Muscle of back (tissue), 11 donors: Measurements from ENCODE around the gene ZDHHC3. TPM values are rescaled to one million over a fixed set of nuclear protein-coding genes. Genes with fewer than 3 reads are reported as not detected.
"Not testable (repeated sequence)": the region's sequence is repeated elsewhere in the genome, so short reads cannot be mapped to it uniquely, and the experiment has no call there.

Source experiments
- DNase-seq, 3 donors: peaks; one replicate each; pipeline versions ENCODE4 v3.0.0 to v3.0.0-alpha.2; 2013
- polyA plus RNA-seq, 10 donors: library from polyadenylated mRNA; unstranded; fragments of 120-200 nt; gene quantifications; one replicate each; pipeline ENCODE4 v1.2.1, GENCODE V29; 2013; ENCODE audit not compliant: insufficient read length in 10 of 10

The ZDHHC3 gene
- polyA plus RNA-seq, 10 donors = 38.2 to 52.7 (median 44.4) TPM

DNA sequence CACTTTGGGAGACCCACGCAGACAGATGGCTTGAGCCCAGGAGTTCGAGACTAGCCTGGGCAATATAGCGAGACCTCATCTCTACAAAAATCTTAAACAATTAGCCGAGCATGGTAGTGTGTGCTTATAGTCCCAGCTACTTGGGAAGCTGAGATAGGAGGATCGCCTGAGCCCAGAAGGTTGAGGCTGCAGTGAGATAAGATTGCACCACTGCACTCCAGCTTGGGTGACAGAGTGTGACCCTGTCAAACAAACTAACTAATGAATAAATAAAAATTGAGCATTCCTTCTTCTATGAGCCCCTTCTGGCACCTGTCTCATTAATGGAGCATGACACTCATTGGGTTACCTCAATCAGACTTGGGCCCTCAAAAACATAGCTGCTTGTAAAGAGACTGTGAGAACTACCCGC, 7.5 kb downstream of the ZDHHC3 start:
- no peak for DNase-seq

DNA sequence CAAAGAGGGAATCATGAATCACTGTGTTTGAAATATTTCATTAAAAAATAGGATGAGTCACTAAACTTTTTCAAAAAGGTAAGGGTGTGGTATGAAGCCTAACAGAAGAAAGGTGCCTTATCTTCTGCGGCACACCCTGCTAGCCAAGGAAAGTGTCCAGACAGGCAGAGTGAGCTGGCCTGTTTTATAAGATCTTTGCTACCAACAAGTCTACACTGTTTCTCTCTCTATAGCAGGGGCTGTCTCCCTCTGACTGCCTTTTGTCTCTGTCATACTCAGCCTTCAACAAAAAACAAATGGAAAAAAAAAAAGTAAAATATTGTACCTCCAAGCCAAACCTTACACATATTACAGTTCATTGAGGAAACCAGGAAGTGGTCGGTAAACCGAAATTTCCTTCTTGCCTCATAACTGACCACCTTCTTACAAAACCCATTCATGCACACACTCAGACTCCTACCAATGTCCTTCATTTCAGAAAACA, 9.1 kb downstream of the ZDHHC3 start:
- DNase-seq = no peak

DNA sequence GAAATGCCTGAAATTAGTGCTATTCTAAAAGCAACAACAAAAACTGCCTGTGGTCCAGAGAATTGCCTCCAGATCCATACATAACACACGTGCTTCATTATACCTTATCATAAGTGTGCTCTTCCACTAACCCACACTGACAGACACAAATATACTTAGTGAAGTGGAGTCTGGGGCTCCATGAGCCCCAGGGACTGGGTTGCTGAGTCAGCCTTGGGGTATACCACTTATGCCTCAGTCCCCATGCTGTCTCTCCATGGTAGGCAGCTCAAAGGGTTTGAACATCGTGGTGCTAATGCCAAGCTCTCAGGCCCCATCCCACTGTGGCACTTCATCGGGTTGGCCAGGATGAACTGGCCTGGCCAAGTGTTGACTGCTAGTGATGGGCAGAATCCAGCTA, 10.8 kb downstream of the ZDHHC3 start:
- DNase-seq = no peak

DNA sequence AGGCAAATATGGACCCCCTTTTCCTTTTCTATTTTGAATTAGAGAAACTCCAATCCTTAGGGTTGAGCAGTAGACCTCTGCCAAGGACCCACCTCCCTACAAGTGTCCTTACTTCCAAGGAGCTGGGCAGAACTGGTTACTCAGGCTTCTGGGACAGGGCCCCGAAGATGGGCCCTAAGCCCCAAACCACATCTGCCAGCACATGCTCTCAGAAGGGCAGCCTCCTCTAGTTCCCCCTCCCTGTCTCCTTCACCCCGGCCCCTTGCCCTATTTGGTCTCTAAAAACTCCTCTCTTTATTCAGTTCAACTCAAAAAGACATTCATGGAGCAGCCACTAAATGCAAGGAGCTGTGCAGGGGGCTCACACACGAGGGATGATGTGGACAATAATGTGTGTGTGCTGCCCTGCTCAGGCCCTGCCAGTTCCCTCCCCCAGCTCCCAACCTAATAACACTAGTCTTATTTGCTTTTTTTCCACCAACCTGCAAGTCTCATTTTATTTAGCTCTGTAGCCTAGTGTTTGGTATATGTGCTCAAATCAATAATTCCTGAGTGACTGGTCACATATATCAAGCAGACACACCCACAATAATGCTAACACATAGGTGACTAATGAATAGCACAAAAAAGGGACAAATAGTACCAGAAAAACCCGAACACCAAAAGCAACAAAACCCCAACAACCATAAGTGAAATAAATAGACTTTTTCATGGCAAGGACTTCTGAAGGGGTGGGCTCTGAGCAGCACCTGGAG, 12.2 kb downstream of the ZDHHC3 start:
- DNase-seq = no peak

DNA sequence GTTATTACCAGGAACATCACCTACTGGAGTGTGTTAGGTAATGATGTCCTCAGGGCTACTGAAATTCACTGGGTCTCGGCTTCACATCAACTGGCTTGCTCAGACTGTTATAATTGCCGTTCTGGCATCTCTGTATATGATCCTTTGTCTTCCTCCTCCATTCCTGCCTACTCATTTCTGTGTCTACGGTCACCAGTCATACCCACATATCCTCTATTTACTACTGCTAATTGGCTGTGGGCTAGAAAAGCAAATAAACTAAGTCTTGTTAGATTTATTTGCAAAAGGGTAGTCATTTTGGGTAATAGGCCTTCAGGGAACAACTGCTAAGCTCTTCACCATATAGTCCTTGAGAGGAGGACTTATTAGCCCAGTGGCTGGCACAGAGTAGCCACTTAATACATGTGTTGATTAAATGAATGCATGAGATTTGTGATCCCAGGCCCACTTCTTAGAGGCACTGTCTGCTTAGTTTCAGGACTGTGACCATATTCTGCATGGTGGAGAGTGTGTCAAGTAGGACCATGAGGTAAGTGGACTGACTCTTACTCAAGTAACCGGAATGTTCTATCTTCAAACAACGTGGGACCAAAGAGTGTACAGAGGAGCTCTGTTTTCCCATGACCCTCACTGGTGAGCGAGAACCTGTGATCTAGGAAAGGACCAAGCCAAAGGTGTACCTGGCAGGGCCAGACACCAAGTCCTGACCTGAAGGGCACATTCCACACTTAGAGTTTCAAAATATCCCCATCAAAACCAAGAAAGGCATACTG, 13.2 kb downstream of the ZDHHC3 start:
- no peak for DNase-seq

DNA sequence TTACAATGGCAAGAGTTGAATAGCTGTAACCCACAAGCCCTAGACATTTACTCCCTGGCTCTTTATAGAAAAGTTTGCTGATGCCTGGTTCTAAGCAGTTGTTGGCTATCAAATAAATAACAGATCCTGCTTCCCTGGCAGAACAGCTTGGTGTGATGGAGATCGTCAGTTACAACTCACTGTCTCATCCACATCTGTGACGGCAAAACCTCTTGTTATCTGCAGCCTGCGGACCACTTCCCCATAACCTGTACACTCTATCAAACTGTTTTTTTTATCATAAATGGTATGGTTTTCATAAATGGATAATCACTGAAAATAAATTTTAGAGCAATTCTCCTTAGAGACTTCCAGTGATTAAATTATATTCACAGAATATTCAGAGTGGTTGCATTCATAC, 14.1 kb downstream of the ZDHHC3 start:
- DNase-seq = no peak

DNA sequence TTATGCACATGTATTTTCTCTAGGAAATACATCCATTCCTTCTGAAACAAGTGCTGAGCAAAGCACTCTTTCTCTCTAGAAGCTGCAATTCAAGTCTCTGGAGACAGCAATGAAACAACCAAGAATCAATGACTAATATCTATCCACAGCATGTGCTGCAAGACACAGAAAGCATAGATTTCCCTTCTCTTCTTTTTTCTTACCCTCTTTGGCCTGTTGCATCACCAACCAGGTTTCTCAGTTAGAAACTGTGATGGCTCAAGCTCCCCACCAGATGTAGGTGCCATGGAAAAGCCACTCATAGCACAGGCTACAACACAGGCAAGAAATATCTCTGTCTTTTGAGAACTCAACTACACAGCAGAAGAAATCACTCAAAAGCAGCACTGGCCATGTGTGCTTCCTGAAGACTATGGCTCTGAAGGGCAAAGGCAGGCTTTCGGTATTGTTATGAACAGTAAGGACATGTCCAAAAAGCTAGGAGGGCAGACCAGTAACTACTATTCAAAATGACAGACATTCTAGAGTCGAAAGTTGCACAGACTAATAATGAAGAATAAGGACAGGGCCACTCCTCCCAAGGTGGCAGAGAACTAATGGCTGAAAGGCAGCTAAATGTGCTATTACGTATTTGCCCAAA, 15.5 kb downstream of the ZDHHC3 start:
- DNase-seq = no peak

DNA sequence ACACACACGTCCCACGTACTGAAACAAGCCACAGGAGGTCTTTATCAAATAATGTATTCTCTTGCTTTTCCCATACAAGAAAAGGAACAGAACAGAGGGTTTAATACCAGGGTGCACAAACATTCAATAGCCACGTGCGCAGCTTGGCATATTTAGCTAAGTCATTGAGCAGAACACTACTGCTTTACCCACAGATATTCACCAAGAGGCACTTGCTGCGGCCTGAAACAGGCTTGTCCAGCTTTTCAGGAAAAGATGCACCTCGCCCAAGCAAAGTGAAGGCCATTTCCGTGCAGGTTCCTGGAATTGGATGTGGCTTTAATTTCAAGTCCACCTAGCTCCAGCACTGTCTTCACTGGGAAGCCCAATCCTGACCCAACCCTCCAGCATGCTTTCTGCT, 17.6 kb downstream of the ZDHHC3 start:
- no peak for DNase-seq

DNA sequence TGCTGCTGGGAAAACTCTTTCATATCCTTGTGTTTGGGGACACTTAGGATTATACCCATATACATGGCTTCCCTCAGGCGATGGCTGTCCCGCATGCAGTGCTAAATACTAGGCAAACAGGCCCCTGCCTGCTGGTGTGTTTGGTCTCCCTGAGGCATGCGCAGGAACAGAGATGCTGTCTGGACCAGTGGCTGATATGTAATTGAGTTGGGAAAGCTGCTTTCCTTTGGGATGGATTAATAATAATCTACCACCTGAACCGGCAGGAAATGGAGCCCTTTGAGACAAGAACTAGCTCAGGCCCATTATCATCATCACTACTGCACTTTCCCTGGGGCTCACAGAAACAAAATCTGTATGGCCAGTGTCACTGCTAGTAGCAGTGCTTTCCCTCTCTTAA, 18.0 kb downstream of the ZDHHC3 start:
- DNase-seq = no peak

DNA sequence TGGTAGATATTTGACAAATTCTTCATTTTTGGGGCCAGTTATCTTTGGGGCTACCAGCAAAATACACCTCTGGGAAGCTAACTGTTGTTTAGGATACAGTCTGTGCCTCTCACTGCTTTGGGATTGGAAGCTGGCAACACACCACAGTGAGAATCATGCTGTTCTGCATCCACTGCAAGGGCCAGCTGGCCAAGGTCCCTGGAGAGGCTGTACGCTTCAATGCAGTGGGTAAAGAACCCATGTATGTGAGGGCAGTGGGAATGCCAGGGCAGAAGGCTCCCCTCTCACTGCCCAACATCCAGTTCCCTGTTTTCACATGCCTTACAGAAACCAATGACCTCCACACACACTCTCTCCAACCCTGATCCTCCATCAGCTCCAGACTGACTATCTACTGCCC, 20.1 kb downstream of the ZDHHC3 start:
- DNase-seq = no peak

DNA sequence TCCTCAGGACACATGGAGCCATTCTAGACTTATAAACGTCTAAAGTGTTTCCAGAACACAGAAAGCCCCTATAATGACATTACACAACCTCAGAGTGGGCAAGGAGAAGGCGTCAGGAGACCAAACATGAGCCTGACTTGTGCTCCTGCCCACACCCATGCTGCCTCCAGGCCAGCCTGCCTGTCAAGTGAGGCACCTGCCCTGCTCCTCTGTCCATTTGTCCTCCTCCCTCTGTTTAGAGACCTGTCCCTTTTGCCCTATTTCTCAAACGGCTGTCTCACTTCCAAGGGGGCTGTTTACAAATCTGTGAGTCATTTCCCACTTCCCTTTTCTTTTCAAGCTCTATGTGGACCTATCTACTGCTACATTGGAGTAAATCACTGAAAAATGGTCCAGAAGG, 21.0 kb downstream of the ZDHHC3 start:
- no peak for DNase-seq

DNA sequence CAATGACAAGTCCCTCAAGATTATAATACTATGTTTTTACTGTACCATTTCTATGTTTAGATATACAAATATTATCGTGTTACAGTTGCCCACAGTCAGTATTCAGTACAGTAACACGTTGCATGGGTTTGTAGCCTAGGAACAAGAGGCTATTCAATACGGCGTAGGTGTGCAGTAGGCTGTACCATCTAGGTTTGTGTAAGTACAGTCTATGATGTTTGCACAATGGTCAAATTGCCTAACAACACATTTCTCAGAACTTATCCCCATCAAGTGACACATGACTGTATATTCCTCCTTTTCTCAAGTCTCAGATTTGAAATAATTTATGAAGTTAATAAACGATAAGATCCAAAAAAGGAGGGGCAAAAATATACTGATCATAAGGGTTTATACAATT, 21.7 kb downstream of the ZDHHC3 start:
- DNase-seq = no peak

DNA sequence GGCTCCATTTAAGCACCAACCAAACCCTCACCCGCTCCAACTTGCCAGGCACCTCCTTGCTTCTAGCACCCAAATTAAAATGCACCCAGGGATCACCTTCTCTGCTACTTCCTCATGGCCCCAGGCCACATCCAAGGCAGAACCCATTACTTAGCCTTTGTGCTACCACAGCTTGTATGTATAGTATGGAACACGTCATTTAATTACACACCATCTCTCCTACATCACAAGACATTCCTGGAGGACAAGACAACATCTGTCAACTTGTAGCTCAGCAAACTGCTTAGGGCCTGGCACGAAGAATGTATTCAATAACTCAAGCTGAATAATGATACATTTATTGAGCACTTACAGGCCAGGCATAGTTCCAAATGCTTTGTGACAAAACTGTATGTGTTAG, 23.3 kb downstream of the ZDHHC3 start:
- DNase-seq = no peak

DNA sequence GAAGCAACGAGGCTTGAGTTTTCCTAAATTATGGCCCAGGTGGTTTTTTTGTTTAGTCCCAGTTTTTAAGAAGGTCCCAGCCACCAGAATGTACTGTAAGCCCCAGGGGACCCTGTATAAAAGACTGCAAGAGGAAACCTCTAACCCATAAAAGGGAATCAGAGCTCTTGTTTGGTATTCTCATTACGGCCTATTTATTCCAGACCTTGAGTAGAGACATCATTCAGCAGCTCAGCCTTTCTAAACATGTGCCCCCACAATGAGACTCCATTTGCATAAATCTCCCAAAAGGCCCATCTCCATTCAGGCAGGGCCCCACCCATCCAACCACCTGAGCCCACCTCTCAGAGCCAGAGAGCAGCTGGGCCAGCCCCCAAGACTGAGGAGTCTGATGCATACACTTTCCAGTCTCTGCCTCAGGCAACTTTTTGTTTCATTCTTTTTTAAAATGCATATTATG, 25.7 kb downstream of the ZDHHC3 start:
- no peak for DNase-seq

DNA sequence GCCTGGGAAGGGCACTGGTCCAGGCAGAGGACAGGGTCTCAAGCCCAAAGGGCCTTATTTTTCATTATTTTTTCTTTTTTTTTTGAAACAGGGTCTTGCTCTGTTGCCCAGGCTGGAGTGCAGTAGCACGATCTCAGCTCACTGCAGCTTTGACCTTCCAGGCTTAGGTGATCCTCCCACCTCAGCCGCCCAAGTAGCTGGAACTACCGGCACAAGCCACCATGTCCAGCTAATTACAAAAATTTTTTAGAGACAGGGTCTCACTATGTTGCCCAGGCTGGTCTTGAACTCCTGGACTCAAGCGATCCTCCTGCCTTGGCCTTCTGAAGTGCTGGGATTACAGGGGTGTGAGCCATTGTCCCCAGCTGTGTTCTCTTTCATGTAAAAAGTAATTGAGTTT, 26.2 kb downstream of the ZDHHC3 start:
- not testable (repeated sequence) for DNase-seq

DNA sequence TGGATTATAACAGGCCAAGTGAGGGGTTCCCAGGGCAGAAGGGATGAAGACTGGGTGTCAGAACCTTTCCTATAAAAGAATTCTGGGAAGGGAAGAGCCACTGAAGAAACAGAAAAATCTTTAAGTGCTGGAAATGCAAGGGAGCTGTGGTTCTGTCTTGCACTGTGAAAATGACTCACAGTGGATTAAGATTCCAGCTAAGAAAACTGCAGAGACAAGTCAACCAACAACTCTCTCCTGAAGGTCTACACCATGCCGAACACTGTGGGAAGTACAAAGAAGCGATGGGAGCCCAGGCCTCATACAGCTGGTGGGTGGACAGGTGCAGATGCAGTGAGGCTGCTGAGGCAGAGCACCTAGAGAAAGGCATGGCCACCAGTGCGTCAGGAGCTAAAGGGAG, 27.7 kb downstream of the ZDHHC3 start:
- no peak for DNase-seq

DNA sequence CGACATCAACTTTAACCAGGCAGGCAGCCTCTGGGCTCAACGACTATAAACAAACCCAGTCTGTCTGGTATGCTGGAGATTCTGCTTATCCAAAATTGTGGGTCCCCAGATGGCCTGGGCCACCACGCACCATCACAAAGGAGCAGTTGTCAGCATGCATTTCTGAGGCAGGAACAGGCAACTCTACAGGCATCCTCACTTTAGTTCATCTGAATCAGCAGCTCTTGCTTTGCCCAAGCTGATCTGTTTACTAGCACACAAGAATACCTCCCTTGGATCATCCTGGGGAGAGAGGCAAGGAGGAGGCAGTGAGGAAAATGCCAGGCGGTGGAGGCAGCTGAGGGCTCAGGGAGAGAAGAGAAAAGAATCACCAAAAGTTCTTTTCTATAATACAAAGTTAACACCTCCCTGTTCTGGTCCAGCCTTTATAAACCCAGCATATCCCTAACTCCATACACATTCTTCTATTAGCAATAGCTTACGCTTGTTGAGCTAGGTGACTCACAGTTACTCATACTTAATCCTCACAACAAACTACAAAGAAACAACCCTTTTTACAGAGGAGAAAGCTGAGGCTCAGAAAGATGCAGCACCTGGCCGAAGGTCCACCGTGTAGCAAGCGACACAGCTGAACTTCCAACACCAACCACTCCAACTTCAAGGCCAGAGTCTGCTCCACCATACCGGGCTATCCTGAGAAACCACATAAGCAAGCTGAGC, 33.6 kb downstream of the ZDHHC3 start:
- DNase-seq = no peak

DNA sequence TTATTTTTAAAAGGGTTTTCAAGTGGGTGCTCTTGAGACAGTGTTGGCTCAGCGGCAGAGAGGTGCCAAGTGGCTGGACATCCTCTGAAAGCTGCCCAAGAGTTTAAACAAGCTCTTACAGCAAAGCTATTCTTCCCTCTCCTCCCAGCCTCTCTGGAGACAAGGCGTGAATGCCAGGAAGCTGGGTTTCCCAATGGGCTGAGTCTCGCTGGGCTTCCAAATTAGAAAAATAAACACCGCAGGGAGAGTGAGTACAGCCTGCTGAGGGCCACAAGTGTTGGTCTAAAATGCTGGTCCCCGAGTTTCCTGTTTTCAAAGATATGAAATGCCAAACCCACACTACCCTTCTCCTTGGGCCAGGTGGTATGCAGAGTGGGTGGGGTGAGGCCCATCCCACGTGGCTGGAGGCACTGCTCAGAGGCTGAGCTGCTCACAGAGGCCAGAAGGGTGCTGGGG, 36.4 kb downstream of the ZDHHC3 start:
- DNase-seq = no peak

DNA sequence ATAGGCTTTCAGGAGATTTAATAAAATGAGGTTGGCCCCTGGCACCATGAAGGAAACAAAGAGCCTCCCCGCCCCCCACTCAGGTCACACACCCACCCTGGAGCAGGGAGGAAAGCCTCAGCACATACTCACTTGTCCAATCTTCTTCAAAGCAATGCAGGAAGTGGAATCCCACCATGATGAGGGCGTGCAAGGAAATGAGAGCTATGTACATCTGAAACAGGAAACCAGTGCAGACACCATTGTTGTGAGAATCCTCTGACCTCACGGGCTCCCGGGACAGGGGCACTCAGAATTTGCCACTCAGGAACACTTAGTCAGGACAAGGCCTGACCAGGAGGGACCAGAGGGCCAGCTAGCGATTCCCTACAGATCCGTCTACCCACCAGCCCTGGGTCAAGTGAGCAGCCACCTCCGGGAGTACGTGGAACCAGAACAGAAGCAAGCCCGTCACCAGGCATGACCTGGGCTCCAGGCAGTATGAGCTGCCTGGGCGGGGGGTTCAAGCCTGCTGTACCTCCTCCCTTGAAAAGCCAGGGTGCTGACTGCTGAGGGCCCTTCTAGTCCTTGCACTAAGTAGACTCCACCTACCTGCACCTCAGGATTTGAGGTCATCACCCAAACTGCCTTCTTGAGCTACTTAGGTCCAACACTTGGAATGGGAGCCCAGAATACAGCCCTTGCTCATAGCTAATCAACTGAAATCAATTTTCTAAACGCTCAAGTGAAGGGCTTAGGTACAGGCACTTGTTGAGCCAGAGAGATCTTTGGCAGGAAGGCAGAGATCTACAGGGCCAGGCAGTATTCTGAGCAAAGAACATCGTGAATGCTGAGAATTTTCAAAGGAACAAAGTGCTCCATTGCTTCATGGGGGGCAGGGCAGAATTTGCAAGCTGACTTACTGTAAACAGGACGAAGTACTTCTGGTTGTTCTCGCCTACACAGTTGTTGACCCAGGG, 42.7 kb downstream of the ZDHHC3 start:
- DNase-seq = no peak

DNA sequence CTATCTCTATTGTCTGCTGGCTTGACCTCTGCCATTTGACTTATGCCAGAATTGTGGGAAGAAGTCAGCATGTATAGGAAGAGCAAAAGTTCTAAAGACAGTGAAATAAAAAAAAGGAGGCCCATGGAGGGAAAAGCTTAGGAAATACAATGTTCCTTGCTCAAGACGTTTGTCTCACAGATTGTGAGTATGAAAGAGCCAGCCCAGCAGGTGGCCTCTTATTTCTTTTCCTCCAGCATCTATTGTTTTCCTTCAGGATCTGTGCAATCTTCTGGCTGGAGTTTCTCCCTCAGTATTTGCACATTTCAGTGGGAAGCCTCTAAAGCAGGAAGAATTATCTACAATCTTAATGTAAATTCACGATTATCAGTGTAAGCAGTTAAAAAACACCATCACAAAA, 43.7 kb downstream of the ZDHHC3 start:
- DNase-seq = no peak

DNA sequence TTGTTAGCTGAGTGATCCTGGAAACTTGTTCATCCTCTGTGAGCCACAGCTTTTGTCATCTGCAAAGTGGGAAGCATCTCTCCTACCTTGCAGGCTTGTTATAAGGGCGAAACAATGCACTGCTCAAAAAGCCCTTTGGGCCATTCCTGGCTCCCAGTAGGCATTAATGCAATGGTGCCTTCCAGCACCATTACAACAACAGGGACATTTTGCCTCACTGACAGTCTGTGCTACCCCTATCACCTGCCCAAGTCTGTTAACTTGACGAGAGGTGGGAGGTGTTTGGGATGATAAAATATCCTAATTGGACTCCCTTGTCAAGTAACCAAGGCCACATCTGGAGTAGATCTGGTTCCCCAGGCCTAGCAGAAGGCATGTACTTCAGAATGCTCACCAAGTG, 44.2 kb downstream of the ZDHHC3 start:
- DNase-seq = no peak
